GM12874 (cell line): ENCODE data around the gene SIGLEC12.

Experiments used
- CTCF ChIP-seq: IDR thresholded peaks from 2 replicates; pipeline ENCODE4 v1.5.1; 2011; ENCODE audit warnings: low read depth, mild to moderate bottlenecking, control low read depth, low read length, moderate library complexity; ENCODE audit not compliant: insufficient read depth

The SIGLEC12 gene

GRCh38 chr19:51448411-51449016 is 53.1 kb downstream of the SIGLEC12 start:
- no peak for TF ChIP-seq CTCF

- TF ChIP-seq CTCF = no peak
These were observed 53.6 kb downstream of the SIGLEC12 start for GRCh38 chr19:51448011-51448410.

- TF ChIP-seq CTCF = no peak
These were observed 59.9 kb downstream of the SIGLEC12 start for GRCh38 chr19:51441410-51442390.
